Endothelial cell (in vitro differentiated cells): ENCODE results near the gene NOB1. TPM values are rescaled to one million over a fixed set of nuclear protein-coding genes. Genes with fewer than 3 reads are reported as not detected.

Source experiments
- DNase-seq: peaks from one replicate; pipeline ENCODE4 v3.0.0; 2021; ENCODE audit warnings: low spot score
- H3K27ac Mint-ChIP-seq: one replicate; pipeline ENCODE4 v1.8.0; 2021; ENCODE audit warnings: mixed read lengths, inconsistent platforms; ENCODE audit not compliant: unreplicated experiment
- H3K27me3 Mint-ChIP-seq: one replicate; pipeline ENCODE4 v1.8.0; 2021; ENCODE audit warnings: mild to moderate bottlenecking, moderate library complexity, mixed read lengths, inconsistent platforms; ENCODE audit not compliant: unreplicated experiment
- H3K36me3 Mint-ChIP-seq: one replicate; pipeline ENCODE4 v1.8.0; 2021; ENCODE audit warnings: mild to moderate bottlenecking, low read depth, mixed read lengths, inconsistent platforms; ENCODE audit not compliant: unreplicated experiment
- H3K4me1 Mint-ChIP-seq: one replicate; pipeline ENCODE4 v1.8.0; 2021; ENCODE audit warnings: mild to moderate bottlenecking, mixed read lengths, inconsistent platforms; ENCODE audit not compliant: unreplicated experiment
- H3K4me3 Mint-ChIP-seq: one replicate; pipeline ENCODE4 v1.8.0; 2021; ENCODE audit warnings: mild to moderate bottlenecking, mixed read lengths, inconsistent platforms; ENCODE audit not compliant: unreplicated experiment
- H3K9me3 Mint-ChIP-seq: one replicate; pipeline ENCODE4 v1.8.0; 2021; ENCODE audit warnings: mixed read lengths, inconsistent platforms; ENCODE audit not compliant: unreplicated experiment
- long read RNA-seq: library from polyadenylated mRNA; unstranded; transcript quantifications from one replicate; pipeline ENCODE4 v2.0.0, GENCODE V29; 2020; ENCODE audit not compliant: unreplicated experiment
- total RNA-seq: library from RNA; stranded (reverse); fragmentation: NEBNext Ultra II Directional; extraction: Animal tissue kit (Norgen Biotek cat#: 25700); gene quantifications from one replicate; pipeline ENCODE4 v1.2.1, GENCODE V29; 2021; ENCODE audit not compliant: unreplicated experiment
- TF ChIP-seq, protein P1 (sequence below): fragments of 200-600 bp; sonication (generic); IDR thresholded peaks from one replicate; pipeline ENCODE4 v1.5.0; 2021; ENCODE audit warnings: antibody characterized with exemption; ENCODE audit not compliant: unreplicated experiment

Gene NOB1
- 46.8 TPM for total RNA-seq
- long read RNA-seq, transcript NOB1-201 (9 exons, 1,734 nt), result major isoform, 74 of 82 reads
- long read RNA-seq, partial matches to known transcripts, result 3 of 82 reads
- long read RNA-seq, other reads (novel, unspliced or antisense), result 5 of 82 reads

- Mint-ChIP-seq H3K36me3 (peaks cover 4% of the 10 kb centered on the region), H3K27me3 (peaks cover 3% of the 10 kb centered on the region), H3K4me1 (peaks cover 19% of the 10 kb centered on the region), H3K9me3 (no peaks in the 10 kb centered on the region), H3K4me3 (peak within 1 kb of the TSS; percentile 100), H3K27ac (peak within 1 kb of the TSS; percentile 94)
- TF ChIP-seq, protein P1, sequence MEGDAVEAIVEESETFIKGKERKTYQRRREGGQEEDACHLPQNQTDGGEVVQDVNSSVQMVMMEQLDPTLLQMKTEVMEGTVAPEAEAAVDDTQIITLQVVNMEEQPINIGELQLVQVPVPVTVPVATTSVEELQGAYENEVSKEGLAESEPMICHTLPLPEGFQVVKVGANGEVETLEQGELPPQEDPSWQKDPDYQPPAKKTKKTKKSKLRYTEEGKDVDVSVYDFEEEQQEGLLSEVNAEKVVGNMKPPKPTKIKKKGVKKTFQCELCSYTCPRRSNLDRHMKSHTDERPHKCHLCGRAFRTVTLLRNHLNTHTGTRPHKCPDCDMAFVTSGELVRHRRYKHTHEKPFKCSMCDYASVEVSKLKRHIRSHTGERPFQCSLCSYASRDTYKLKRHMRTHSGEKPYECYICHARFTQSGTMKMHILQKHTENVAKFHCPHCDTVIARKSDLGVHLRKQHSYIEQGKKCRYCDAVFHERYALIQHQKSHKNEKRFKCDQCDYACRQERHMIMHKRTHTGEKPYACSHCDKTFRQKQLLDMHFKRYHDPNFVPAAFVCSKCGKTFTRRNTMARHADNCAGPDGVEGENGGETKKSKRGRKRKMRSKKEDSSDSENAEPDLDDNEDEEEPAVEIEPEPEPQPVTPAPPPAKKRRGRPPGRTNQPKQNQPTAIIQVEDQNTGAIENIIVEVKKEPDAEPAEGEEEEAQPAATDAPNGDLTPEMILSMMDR, result peak; percentile 94
- peak; percentile 98 for DNase-seq
Measured at GRCh38 chr16:69754469-69755310, at the start of gene NOB1. Gene NOB1, minus strand, starts transcription at chr16:69754926. Its CDS starts 16 bp downstream, at chr16:69754910.

GRCh38 chr16:69804297-69804696 lies 49.6 kb upstream of the NOB1 start:
- no peaks in the 10 kb centered on the region for H3K4me1 Mint-ChIP-seq
- no peaks in the 10 kb centered on the region for H3K27me3 Mint-ChIP-seq
- H3K9me3 Mint-ChIP-seq, result no peaks in the 10 kb centered on the region
- TF ChIP-seq, protein P1, result no peak
- no peak overlapping the region for H3K4me3 Mint-ChIP-seq
- H3K27ac Mint-ChIP-seq, result no peak overlapping the region
- H3K36me3 Mint-ChIP-seq, result peaks cover 7% of the 10 kb centered on the region
- DNase-seq, result no peak

GRCh38 chr16:69799611-69800031 lies 44.9 kb upstream of the NOB1 start:
- Mint-ChIP-seq H3K27me3 (peaks cover 1% of the 10 kb centered on the region), H3K36me3 (peaks cover 7% of the 10 kb centered on the region), H3K27ac (no peak overlapping the region), H3K9me3 (no peaks in the 10 kb centered on the region), H3K4me1 (no peaks in the 10 kb centered on the region), H3K4me3 (no peak overlapping the region)
- TF ChIP-seq, protein P1, result no peak
- DNase-seq, result no peak

GRCh38 chr16:69798466-69798865 lies 43.7 kb upstream of the NOB1 start:
- Mint-ChIP-seq H3K4me3 (no peak overlapping the region), H3K4me1 (no peaks in the 10 kb centered on the region), H3K36me3 (peaks cover 7% of the 10 kb centered on the region), H3K27me3 (peaks cover 1% of the 10 kb centered on the region), H3K27ac (no peak overlapping the region), H3K9me3 (no peaks in the 10 kb centered on the region)
- DNase-seq, result no peak
- TF ChIP-seq, protein P1, result no peak
